Calu3 (cell line): ENCODE data around the gene VAV1. TPM values are rescaled to one million over a fixed set of nuclear protein-coding genes. Genes with fewer than 3 reads are reported as not detected.

ENCODE experiments used
- BruUV-seq: library from RNA; stranded (reverse); fragments of 400-500 nt; replicated peaks from 2 replicates; lab custom pipeline; 2021; lab: Mats Ljungman, UMichigan
- CTCF ChIA-PET: fragments of 300-600 bp; sonication (Branson Sonifier 250); formaldehyde crosslinking; loops from one replicate; lab custom pipeline; 2022; ENCODE audit warnings: antibody characterized with exemption; lab: Charles Lee
- DNase-seq: peaks from one replicate; pipeline ENCODE4 v3.0.0; 2022
- H3K27ac Mint-ChIP-seq: one replicate; pipeline ENCODE4 v1.8.0; 2022; ENCODE audit warnings: mixed read lengths; ENCODE audit not compliant: unreplicated experiment
- H3K27me3 Mint-ChIP-seq: one replicate; pipeline ENCODE4 v1.8.0; 2022; ENCODE audit warnings: mixed read lengths; ENCODE audit not compliant: unreplicated experiment
- H3K36me3 Mint-ChIP-seq: one replicate; pipeline ENCODE4 v1.8.0; 2022; ENCODE audit warnings: mild to moderate bottlenecking, moderate library complexity, mixed read lengths; ENCODE audit not compliant: insufficient read depth, unreplicated experiment
- H3K4me1 Mint-ChIP-seq: one replicate; pipeline ENCODE4 v1.8.0; 2022; ENCODE audit warnings: mild to moderate bottlenecking, low read depth, mixed read lengths; ENCODE audit not compliant: unreplicated experiment
- H3K4me3 Mint-ChIP-seq: one replicate; pipeline ENCODE4 v1.8.0; 2022; ENCODE audit warnings: mild to moderate bottlenecking, low read depth, moderate library complexity, mixed read lengths; ENCODE audit not compliant: unreplicated experiment
- H3K9me3 Mint-ChIP-seq: one replicate; pipeline ENCODE4 v1.8.0; 2022; ENCODE audit warnings: low read depth, mixed read lengths; ENCODE audit not compliant: unreplicated experiment
- CTCF ChIP-seq: fragments of 200-600 bp; IDR thresholded peaks from one replicate; pipeline ENCODE4 v1.8.0; 2022; ENCODE audit warnings: antibody characterized with exemption; ENCODE audit not compliant: unreplicated experiment
- intact Hi-C: fragments of 100-400 bp; cut with micrococcal nuclease; formaldehyde crosslinking; loops from one replicate; pipeline ENCODE4 v1.10.0; 2022; ENCODE audit not compliant: unreplicated experiment
- total RNA-seq: library from RNA; stranded (reverse); gene quantifications from 2 replicates; pipeline ENCODE4 v1.2.3, GENCODE V29; 2022

VAV1 gene
- total RNA-seq, 1 experiment from 2014 or later: 0.28 TPM

DNA sequence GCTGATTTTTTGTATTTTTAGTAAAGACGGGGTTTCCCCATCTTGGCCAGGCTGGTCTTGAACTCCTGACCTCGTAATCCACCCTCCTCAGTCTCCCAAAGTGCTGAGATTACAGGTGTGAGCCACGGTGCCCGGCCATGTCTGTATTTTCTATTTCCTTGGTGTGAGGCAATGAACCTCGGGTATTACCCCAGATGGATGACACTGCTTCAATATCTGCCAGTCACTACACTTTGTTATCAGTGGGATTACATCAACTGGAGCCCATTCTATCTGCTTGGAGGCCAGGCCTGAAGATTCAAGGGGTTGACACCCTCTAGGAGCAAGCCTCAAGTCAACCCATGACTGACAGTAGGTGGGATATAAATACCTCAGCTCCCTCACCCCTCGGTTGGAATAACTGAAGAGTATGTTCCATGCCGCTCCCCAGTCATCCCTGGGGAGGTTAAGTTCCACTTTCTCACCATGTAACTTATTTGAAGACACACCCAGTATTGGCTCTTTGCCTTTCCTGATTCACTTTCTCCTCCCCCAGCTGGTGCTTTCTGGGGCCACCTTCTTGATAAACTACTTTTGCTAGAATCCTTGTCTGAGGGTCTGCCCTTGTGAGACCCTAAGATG, 113.9 kb downstream of the VAV1 start:
- intact Hi-C loops: no loop called here
- Mint-ChIP-seq H3K4me3 (no peak overlapping the region), H3K36me3 (no peaks in the 10 kb centered on the region), H3K4me1 (no peaks in the 10 kb centered on the region), H3K9me3 (peaks cover 4% of the 10 kb centered on the region), H3K27me3 (peaks cover 44% of the 10 kb centered on the region), H3K27ac (no peak overlapping the region)
- CTCF ChIA-PET: no interaction called here
- no TSS peak for BruUV-seq
- TF ChIP-seq CTCF: no peak
- DNase-seq: no peak

DNA sequence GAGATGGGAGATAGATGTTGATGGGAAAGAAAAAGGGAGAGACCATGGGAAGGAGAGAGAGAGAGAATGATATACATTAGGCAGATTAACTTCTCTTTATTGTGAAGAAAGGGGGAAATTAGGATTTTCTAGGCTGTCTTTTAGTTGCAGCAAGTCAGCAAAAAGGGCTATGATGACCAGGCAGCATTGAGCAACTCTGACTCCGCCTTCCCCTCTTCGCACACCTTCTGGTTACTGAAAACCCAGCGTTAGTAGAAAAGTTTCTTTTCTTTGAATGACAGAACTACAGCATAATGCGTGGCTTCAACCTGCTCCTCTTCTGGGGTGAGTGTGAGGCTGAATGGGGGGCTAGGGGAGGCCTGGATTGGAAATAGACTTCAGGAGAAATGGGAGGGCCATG, 114.8 kb downstream of the VAV1 start, which contains the start of gene ADGRE1:
TSS of gene ADGRE1 (plus strand) at position 264 of the 400 bp plus-strand sequence. CDS start at position 294, 30 bp downstream.
- TF ChIP-seq CTCF: no peak
- H3K27me3 Mint-ChIP-seq: peaks cover 48% of the 10 kb centered on the region
- intact Hi-C loops: no loop called here
- H3K27ac Mint-ChIP-seq: no peak within 1 kb of the TSS
- H3K36me3 Mint-ChIP-seq: no peaks in the 10 kb centered on the region
- H3K4me1 Mint-ChIP-seq: no peaks in the 10 kb centered on the region
- CTCF ChIA-PET: no interaction called here
- no TSS peak for BruUV-seq
- H3K9me3 Mint-ChIP-seq: peaks cover 4% of the 10 kb centered on the region
- no peak for DNase-seq
- no peak within 1 kb of the TSS for H3K4me3 Mint-ChIP-seq

GRCh38 chr19:6888967-6889366, 116.5 kb downstream of the VAV1 start:
- no peak overlapping the region for H3K4me3 Mint-ChIP-seq
- intact Hi-C loops: no loop called here

DNA sequence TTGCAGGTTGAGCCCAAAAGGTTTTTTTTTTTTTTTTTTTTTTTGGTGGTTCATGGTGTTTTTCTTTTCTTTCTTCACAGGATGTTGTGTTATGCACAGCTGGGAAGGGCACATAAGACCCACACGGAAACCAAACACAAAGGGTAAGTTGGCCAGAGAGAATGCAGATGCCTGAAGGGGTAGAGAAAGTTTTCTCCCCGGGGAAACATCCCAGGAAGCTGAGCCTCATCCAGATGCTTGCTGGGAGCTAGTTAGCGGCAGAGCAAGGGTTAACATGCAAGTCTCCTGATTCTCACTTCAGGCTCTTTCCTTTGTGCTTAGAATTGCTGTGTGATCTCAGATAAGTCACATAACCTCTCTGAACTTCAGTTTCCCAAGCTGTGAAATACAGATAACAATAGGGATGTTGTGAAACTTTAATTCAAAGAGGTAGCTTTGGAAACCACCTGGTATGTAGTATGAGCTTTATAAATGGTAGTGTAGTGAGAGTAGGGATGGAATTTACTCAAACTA, 117.9 kb downstream of the VAV1 start:
- H3K36me3 Mint-ChIP-seq: no peaks in the 10 kb centered on the region
- peaks cover 79% of the 10 kb centered on the region for H3K27me3 Mint-ChIP-seq
- intact Hi-C loops: no loop called here
- peaks cover 6% of the 10 kb centered on the region for H3K9me3 Mint-ChIP-seq
- no peak overlapping the region for H3K4me3 Mint-ChIP-seq
- no peaks in the 10 kb centered on the region for H3K4me1 Mint-ChIP-seq
- no peak for DNase-seq
- no peak for TF ChIP-seq CTCF
- H3K27ac Mint-ChIP-seq: no peak overlapping the region
- CTCF ChIA-PET: interaction anchor here (0.6 kb wide), 1 partner anchor 623 kb away, joined by 3 read pairs; no protein-coding TSS in a partner anchor
- no TSS peak for BruUV-seq

More at GRCh38 chr19:6888967-6889366, 116.5 kb downstream of the VAV1 start:
- H3K27ac Mint-ChIP-seq: no peak overlapping the region
- no peak for TF ChIP-seq CTCF
- peaks cover 64% of the 10 kb centered on the region for H3K27me3 Mint-ChIP-seq
- no peak for DNase-seq
- H3K36me3 Mint-ChIP-seq: no peaks in the 10 kb centered on the region
- peaks cover 4% of the 10 kb centered on the region for H3K9me3 Mint-ChIP-seq
- CTCF ChIA-PET: no interaction called here
- H3K4me1 Mint-ChIP-seq: no peaks in the 10 kb centered on the region
- BruUV-seq: no TSS peak
